Measurements from ENCODE around the gene NECTIN1.

DNA sequence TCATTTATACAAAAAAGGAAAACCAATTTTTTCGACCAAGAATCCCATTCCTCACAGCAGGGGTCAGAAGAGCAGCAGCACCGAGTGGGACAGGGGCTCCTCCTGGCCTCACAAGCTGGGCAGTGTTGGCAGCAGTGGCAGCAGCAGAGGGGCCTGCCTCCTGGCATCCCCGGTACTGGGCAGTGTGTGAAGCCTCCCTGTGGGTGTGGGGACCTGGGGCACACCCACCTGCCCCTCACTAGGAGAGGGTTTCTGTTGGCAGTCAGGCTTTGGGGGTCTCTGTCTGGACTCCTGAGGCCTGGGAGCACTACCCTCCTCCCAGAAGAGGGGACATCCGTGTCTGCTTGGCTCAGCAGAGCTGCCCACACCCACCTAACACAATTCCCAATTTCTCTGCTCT is 67.8 kb downstream of the NECTIN1 start:
- TF ChIP-seq CSRNP3 (CRISPR knock-in tag; IDR thresholded peaks at IDR 0.05), result no peak
- TF ChIP-seq CSDC2 (CRISPR knock-in tag; IDR thresholded peaks at IDR 0.05), result no peak
- TF ChIP-seq OSR1 (CRISPR knock-in tag; IDR thresholded peaks at IDR 0.05), result no peak

Measured in SK-N-SH treated with all-trans-retinoic acid at 6 μM for 48 hours (cell line).